Liver (tissue), 3 donors: ENCODE measurements around the gene SRPX2.

Experiments
- CTCF ChIP-seq: fragments of 150-350 bp; IDR thresholded peaks from 2 replicates; pipeline ENCODE4 v1.5.1; 2017; ENCODE audit warnings: improper control_type of control experiment, low read depth, low read length; ENCODE audit not compliant: missing input control
- HNF4G ChIP-seq: IDR thresholded peaks from 2 replicates; pipeline ENCODE4 v1.6.1; 2016; ENCODE audit warnings: antibody characterized with exemption
- MAX ChIP-seq: IDR thresholded peaks from 2 replicates; pipeline ENCODE4 v1.6.1; 2016; ENCODE audit warnings: antibody characterized with exemption
- RAD21 ChIP-seq, 2 donors: IDR thresholded peaks; 2 replicates each; pipeline ENCODE4 v1.6.1; 2016; ENCODE audit warnings: antibody characterized with exemption in 2 of 2, mild to moderate bottlenecking in 2 of 2
- donor health status: healthy.
- donor health status: healthy.

GRCh38 chrX:100663642-100664041 is 19.6 kb downstream of the SRPX2 start:
- TF ChIP-seq CTCF (no peak), HNF4G (no peak), RAD21 (IDR thresholded peaks at IDR 0.05) (no peak), MAX (no peak)
